HK-2 (cell line): ENCODE measurements around the gene COL6A1.
A peak's percentile ranks its signal among the peaks of the same experiment; 100 is the strongest.

ENCODE experiments used
- DNase-seq: peaks from one replicate; pipeline ENCODE4 v3.0.0-alpha.2; 2018; ENCODE audit not compliant: unreplicated experiment

Gene COL6A1

DNA sequence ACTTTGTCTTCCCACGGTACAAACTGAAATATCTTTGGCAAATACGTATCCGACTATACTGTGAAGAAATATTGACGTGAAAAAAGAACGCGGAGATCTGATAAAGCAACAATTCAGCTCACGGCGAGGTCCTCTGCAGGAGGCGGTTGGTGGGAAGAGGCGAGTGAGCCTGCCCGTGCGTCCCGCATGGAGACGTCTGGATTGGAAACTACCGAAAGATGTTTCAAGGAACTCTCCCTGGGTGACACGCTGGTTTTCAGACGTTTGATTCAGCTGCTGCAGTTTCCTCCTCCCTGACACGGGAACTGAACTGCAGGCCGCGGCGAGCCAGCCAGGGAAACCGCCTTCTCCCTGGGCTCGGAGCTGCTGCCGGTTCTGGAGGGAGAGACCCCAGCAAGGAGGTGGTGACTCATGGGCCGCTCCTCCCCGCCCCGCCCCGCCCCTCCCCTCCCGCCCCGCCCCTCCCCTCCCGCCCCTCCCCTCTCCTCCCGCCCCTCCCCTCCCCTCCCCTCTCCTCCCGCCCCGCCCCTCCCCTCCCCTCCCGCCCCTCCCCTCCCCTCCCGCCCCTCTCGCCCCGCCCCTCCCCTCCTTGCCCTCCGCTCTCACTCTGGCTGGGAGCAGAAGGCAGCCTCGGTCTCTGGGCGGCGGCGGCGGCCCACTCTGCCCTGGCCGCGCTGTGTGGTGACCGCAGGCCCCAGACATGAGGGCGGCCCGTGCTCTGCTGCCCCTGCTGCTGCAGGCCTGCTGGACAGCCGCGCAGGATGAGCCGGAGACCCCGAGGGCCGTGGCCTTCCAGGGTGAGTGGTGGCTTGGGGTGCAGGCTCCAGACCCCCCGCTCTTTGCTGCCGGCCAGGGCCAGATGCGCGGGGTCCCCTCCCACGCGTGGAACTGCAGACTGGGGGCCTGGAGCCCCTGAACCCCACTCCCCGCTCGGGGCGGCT, at the start of gene COL6A1:
Gene COL6A1, plus strand, starts transcription at position 620 of the 941 bp plus-strand sequence. Its CDS starts 81 bp downstream, at position 701.
- peak; percentile 77 for DNase-seq

GRCh38 chr21:45932922-45933502, 48.6 kb upstream of the COL6A1 start:
- no peak for DNase-seq

- no peak for DNase-seq
Measured at GRCh38 chr21:45934085-45934484, 47.5 kb upstream of the COL6A1 start.

DNA sequence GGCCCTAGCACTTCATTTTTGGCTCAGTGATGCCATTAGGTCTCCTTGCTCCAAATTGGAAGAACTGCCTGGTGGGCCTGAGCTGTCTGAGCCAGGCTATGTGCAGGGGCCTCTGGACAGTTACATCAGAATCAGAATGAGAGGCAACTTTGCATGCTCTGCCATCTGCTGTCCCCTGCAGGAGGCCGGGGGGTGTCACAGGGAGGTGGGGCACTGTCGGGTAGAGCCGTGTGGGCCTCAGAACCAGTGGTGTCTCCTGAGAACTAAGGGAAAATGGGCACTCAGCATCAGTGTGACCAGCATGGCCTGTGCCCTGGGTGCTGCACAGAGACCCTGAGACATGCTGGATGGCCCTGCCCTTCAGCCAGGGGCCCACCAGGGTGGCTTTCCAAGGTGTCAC, 47.0 kb upstream of the COL6A1 start:
- no peak for DNase-seq

GRCh38 chr21:45935628-45936027, 45.9 kb upstream of the COL6A1 start:
- DNase-seq = no peak

DNA sequence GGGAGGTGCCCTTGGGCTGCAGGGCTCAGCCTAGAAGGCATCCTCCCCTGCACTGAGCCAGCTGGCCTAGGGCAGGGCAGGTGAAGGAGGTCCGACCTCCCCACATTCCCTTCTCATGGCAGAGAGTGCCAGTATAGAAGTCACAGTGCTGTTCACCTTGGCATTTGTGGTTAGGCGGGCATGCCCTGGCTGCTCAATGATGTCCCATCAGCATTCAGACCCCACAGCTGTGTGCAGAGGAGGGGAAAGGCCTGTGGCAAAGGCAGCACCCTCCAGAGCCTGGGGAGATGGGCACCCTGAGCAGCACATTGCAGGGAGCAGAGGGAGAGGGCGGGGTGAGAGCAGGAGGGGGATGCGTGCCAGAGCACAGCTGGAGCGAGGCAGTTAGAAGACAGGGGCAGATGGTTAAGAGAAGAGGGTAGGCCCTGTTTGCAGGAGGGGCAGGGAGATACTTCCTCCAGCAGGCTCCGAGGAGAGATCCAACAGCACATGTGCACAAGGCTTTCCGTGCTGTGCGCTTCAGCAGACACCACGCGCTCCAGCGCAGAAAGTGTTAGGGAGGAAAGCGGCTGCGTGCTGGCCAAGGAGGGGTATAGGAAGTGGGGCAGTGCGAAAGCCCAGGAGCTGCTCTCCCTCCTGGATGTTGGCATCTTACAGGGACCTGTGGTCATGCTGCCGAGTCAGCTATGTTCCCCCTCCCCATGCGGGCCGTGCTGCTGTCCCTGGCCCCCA, 43.7 kb upstream of the COL6A1 start:
- DNase-seq = no peak

DNA sequence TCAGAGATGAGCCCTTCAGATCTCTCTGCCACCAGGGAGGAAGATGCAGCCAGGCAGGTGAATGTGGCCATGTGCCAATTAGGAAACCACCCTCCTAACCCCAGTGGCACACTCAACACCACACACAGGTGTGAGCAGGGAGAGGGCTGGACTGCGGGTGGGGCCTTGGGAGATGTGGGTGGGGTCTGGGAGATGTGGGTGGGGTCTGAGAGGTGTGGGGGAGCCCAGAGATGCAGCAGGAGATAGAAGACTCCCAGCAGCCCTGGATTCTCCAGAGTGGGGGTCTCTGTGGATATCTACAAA, 43.2 kb upstream of the COL6A1 start:
- no peak for DNase-seq

GRCh38 chr21:45938811-45939520, 42.6 kb upstream of the COL6A1 start:
- no peak for DNase-seq

GRCh38 chr21:45939521-45940045, 42.0 kb upstream of the COL6A1 start:
- no peak for DNase-seq

- no peak for DNase-seq
Measured at GRCh38 chr21:45940091-45940490, 41.5 kb upstream of the COL6A1 start.

- DNase-seq = no peak
Measured at GRCh38 chr21:45940621-45941337, 40.8 kb upstream of the COL6A1 start.

DNA sequence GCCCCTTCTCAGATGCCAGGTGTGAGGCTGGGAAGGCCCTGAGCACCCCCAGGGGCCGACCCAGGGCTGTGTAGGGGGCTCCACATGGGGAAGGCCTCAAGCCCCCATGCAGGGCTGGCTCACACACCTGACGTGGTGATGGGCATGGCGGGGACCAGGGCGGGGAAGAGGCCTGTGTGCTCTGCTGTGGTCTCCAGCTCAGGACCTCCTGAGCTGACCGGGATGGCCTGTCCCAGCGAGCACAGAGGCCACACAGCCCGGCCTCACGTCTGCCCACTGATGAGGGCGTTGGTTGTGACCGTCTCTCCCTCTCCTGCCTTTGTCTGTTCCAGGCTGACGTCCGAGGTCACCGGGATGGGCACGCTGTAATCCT, 40.2 kb upstream of the COL6A1 start:
- DNase-seq = no peak

- no peak for DNase-seq
Measured at GRCh38 chr21:45941717-45942546, 39.6 kb upstream of the COL6A1 start.

DNA sequence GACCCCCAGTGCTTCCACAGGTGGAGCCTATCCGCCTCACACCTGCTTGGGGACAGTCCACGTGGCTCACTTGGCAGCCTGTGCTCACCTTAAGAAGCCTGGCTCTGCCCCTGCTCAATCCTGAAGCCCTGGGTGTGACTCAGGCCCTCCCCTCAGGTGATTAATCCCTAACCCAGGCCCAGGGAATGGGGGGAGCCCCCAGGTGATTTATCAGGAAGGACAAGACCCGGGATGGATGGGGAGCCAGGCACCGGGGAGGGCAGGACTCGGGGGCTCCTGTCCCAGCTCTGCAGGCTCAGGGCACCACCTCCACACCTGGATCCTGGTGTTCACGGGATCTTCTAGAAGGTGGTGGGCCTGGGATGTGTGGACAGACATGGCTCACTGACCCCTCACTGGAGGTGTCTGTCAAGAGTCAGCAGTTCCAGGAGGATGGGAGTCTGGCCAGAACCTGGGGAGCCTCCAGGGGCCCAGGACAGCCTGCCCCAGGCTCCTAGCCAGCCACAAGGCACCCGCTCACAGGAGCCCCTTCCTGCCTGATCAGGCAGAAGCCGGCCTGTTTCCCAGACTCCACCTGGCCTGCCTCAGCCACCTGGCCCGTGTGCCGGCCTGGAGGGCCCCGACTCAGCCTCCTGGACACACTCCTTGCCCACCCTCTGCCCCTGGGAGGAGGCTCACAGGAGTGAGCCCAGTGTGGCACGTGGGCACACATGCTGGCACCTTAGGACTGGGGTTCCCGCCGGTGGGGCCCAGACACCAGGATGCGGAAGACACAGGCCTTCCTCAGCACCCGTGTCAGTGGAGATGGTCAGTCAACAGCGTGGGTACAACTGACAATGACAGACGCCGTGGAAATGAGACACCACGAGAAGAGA, 38.6 kb upstream of the COL6A1 start:
- DNase-seq = no peak

DNA sequence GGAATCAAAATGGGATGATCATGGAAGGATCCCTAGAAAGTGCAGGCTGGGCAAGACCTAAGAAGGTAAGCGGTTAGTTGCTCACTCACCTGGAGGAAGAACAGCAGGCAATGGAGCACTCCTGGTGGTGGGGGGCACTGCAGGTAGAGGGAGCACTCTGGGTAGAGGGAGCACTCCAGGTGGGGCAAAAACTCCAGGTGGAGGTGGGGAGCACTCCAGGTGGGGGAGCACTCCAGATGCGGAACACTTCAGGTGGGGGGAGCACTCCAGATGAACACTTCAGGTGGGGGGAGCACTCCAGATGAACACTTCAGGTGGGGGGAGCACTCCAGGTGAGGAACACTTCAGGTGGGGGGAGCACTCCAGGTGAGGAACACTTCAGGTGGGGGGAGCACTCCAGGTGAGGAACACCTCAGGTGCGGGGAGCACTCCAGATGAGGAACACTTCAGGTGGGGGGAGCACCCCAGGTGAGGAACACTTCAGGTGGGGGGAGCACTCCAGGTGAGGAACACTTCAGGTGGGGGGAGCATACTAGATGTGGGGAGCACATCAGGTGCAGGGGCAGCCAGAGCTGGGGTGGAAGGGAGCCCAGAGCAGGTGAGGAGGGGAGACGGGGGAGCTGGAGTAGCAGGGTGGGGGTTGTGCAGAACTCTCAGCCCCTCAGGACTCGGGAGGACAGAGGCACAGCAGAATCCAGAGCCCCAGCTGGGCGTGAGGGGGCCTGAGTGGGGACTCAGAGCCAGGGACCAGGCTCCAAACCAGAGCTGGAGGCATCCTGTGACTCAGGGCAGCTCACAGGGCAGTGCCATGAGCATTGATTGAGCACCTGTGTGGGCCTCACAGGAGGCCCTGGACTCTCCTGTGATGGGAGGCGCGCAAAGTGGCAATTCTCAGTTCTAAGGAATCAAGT, 37.7 kb upstream of the COL6A1 start:
- no peak for DNase-seq

DNA sequence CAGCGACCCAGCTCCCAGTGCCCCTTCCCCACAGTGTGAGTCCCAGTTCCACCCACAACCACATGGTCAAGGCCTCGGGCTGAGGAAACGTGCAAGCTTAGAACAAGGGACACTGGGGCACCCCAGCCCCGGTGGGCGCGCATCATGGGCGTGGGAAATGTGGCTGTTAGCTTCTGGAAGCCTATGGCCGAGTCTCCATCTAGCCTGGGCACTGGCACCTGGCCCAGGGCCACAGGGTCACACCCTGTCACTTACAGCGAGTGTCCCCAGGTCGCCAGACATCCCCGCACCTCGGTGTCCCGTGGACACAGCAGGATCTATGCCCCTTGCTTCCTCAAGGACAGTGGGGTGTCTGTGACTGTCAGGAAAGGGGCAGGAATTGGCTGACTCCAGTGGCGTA, 37.0 kb upstream of the COL6A1 start:
- DNase-seq = no peak

- DNase-seq = no peak
Measured at GRCh38 chr21:45945066-45945867, 36.3 kb upstream of the COL6A1 start.

GRCh38 chr21:45945868-45946210, 35.7 kb upstream of the COL6A1 start:
- DNase-seq = no peak
